Effector memory CD8-positive, alpha-beta T cell (primary cell): ENCODE data around the gene KNTC1.

Experiments
- ATAC-seq: fragments of 150-1000 bp; cut with Tn5 transposase; replicated peaks from 2 replicates; pipeline ENCODE4 v1.10.0; 2021; ENCODE audit warnings: mild to moderate bottlenecking, moderate library complexity
- DNase-seq, 3 experiments: peaks; one replicate each; pipeline ENCODE4 v3.0.0; 2021
- H3K27ac Mint-ChIP-seq, 2 donors: one replicate each; pipeline ENCODE4 v1.8.0; 2022; ENCODE audit warnings: mild to moderate bottlenecking in 2 of 2, mixed read lengths in 2 of 2, moderate library complexity in 2 of 2
- H3K27me3 Mint-ChIP-seq, 2 donors: one replicate each; pipeline ENCODE4 v1.8.0; 2022; ENCODE audit warnings: mixed read lengths in 2 of 2
- H3K36me3 Mint-ChIP-seq: one replicate; pipeline ENCODE4 v1.8.0; 2022; ENCODE audit warnings: mild to moderate bottlenecking, moderate library complexity, mixed read lengths; ENCODE audit not compliant: insufficient read depth
- H3K4me1 Mint-ChIP-seq, 2 donors: one replicate each; pipeline ENCODE4 v1.8.0; 2022; ENCODE audit warnings: low read depth in 2 of 2, mixed read lengths in 2 of 2
- H3K4me3 Mint-ChIP-seq, 2 donors: one replicate each; pipeline ENCODE4 v1.8.0; 2022; ENCODE audit warnings: mild to moderate bottlenecking in 2 of 2, mixed read lengths in 2 of 2, moderate library complexity in 2 of 2
- H3K9me3 Mint-ChIP-seq, 2 donors: one replicate each; pipeline ENCODE4 v1.8.0; 2022; ENCODE audit warnings: mixed read lengths in 2 of 2

Gene KNTC1

DNA sequence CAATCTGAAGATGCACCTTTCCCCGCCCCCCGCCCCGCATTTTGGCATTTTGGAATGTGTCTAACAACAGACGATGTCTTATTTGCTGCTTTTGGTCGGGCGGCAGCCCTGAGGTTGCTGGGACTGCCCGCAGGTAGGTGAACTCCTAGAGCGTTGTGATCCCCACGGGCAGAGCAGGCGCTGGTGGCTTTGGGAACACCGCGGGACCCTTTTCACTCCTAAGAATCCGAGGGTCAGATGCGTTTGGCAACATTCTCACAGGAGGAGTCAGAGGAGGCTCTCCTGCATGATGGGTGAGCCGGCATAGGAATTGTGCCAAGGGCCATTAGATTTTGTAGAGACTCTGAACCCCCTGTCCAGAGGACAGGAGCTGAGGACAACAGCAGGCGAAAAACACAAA lies 134.2 kb downstream of the KNTC1 start:
- Mint-ChIP-seq H3K4me1 (no peaks in the 10 kb centered on the region), H3K36me3 (no peaks in the 10 kb centered on the region), H3K4me3 (no peak overlapping the region), H3K9me3 (no peaks in the 10 kb centered on the region), H3K27me3 (no peaks in the 10 kb centered on the region), H3K27ac (no peak overlapping the region)
- no peak for ATAC-seq
- DNase-seq = no peak

DNA sequence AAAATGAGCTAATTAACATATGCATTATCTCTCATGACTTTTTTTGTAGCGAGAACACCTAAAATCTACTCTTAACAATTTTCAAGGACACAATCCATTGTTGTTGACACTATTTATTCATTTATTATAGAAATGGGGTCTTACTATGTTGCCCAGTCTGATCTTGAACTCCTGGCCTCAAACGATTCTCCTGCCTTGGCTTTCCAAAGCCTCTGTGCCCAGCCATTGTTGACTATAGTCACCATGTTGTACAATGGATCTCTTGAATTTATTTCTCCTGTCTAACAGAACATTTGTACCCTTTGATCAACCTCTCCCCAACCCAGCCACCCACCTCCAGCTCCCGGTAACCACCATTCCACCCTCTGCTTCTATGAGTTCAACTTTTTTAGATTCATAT lies 134.9 kb downstream of the KNTC1 start:
- DNase-seq (no peak), ATAC-seq (no peak)
- Mint-ChIP-seq H3K27me3 (no peaks in the 10 kb centered on the region), H3K9me3 (no peaks in the 10 kb centered on the region), H3K4me3 (no peak overlapping the region), H3K27ac (no peak overlapping the region), H3K4me1 (no peaks in the 10 kb centered on the region), H3K36me3 (no peaks in the 10 kb centered on the region)

DNA sequence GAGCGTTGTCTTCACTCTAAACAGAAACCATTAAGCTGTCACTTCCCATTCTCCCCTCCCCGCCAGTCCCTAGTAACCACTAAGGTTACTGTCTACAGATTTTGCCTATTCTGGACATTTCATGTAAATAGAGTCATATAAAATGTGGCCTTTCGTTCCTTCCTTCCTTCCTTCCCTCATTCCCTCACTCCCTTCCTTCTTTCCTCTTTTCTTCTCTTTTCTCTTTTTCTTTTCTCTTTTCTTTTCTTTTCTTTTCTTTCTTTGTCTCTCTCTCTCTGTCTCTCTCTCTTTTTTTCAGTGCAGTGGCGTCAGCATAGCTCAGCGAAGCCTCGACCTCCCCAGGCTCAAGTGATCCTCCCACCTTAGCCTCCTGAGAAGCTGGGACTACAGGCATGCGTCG lies 138.3 kb downstream of the KNTC1 start:
- no peak for DNase-seq
- no peak overlapping the region for H3K27ac Mint-ChIP-seq
- no peaks in the 10 kb centered on the region for H3K4me1 Mint-ChIP-seq

DNA sequence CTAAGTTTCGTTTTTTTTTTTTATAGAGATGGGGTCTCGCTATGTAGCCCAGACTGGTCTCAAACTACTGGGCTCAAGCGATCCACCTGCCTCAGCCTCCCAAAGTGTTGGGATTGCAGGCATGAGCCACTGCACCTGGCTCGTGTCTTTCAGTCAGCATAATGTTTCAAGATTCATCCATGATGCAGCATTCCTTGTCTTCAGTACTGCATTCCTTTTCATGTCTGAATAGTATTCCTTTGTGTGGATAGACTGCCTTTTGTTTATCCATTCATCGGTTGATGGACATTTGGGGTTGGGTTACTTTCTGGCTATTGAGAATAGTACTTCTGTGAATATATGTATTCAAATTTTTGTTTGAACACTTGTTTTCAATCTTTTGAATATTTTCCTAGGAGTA lies 138.7 kb downstream of the KNTC1 start:
- DNase-seq = no peak
- Mint-ChIP-seq H3K36me3 (no peaks in the 10 kb centered on the region), H3K4me3 (no peak overlapping the region), H3K4me1 (no peaks in the 10 kb centered on the region), H3K27ac (no peak overlapping the region), H3K27me3 (no peaks in the 10 kb centered on the region), H3K9me3 (no peaks in the 10 kb centered on the region)
- ATAC-seq = no peak

More for the DNA sequence above, 138.3 kb downstream of the KNTC1 start:
- Mint-ChIP-seq H3K27me3 (no peaks in the 10 kb centered on the region), H3K9me3 (no peaks in the 10 kb centered on the region), H3K36me3 (no peaks in the 10 kb centered on the region), H3K4me3 (no peak overlapping the region)
- no peak for ATAC-seq

DNA sequence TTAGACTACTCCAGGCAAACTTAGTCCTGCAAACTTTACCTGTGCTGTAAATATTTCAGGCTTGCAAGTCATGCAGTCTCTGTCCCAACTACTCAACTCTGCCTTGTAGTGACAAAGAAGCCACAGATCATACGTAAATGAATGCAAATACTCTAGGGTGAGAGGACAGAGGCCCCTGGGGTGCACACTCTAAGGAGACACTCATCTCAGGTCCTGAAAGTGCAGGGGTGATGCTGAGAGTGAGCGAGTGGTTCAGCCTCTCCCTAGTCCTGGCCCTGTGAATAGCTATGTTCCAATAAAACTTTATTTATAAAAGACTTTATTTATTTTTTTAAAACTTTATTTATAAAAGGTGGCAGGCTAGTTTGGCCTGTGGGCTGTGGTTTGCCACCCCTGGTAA lies 141.2 kb downstream of the KNTC1 start:
- Mint-ChIP-seq H3K9me3 (no peaks in the 10 kb centered on the region), H3K36me3 (no peaks in the 10 kb centered on the region), H3K27me3 (peaks cover 6 to 9% of the 10 kb centered on the region in 2 donors), H3K4me1 (no peaks in the 10 kb centered on the region), H3K27ac (no peak overlapping the region), H3K4me3 (no peak overlapping the region)
- DNase-seq (no peak), ATAC-seq (no peak)

DNA sequence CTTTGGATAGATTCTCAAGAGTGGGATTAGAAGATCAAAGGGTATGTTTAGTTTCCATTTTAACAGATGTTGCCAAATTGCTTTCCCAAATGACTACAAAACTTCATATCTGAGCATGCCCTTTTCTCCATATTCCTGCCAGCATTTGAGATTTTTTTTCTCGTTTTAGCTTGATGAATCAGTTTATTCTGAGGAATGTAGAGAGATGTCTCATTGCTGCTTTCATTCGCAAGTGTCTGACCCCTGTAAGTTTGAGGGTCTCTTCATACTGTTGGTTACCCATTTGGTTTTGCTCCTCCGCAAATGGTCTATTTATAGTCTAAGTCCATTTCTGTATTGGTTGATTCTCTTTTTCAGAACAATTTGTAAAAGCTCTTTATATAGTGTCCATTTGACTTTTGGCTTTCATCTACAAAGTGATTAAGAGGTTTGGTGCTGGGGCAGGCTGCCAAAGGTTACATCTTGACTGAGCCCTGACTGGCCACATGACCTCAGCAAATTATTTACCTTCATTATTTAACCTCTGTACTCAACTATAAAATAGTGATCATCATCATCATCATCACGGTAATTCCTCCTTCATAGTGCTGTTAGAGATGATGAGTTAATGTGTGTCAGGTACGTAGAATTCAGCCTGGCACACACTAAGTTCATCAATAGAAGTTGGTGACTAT lies 142.5 kb downstream of the KNTC1 start:
- Mint-ChIP-seq H3K4me3 (no peak overlapping the region), H3K27me3 (peaks cover 16 to 20% of the 10 kb centered on the region in 2 donors), H3K27ac (no peak overlapping the region), H3K9me3 (no peaks in the 10 kb centered on the region), H3K4me1 (no peaks in the 10 kb centered on the region), H3K36me3 (no peaks in the 10 kb centered on the region)
- ATAC-seq (no peak), DNase-seq (no peak)

DNA sequence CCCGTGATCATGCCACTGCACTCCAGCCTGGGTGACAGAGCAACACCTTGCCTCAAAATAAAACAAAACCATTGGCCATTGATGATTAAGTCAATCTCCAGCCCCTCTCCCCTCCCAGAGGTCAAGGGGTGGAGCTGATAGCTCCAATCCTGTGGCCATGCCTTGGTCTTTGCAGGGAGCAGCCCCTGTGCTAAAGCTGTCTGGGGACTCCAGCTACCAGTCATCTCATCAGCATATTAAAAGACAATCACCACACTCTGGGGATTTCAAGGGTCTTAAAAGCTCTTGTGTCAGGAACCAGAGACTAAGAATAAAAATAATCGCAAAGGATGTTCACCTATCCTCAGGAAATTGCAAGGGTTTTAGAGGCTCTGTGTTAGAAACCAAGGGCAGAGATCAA lies 145.5 kb downstream of the KNTC1 start:
- no peaks in the 10 kb centered on the region for H3K4me1 Mint-ChIP-seq
- H3K27ac Mint-ChIP-seq = no peak overlapping the region
- peaks cover 3% of the 10 kb centered on the region for H3K36me3 Mint-ChIP-seq
- no peaks in the 10 kb centered on the region for H3K9me3 Mint-ChIP-seq
- H3K27me3 Mint-ChIP-seq = peaks cover 38% of the 10 kb centered on the region in 2 donors
- ATAC-seq = no peak
- H3K4me3 Mint-ChIP-seq = no peak overlapping the region
- no peak for DNase-seq
